ENCODE results near the gene CLCN3. TPM values are rescaled to one million over a fixed set of nuclear protein-coding genes. Genes with fewer than 3 reads are reported as not detected.

The CLCN3 gene
- total and polyA plus RNA-seq, 9 of the 15 experiments (the other 6 are each of a cell fraction or from before 2014, with no cell fraction given) = 12.7 to 60.6 (median 38.5) TPM

DNA sequence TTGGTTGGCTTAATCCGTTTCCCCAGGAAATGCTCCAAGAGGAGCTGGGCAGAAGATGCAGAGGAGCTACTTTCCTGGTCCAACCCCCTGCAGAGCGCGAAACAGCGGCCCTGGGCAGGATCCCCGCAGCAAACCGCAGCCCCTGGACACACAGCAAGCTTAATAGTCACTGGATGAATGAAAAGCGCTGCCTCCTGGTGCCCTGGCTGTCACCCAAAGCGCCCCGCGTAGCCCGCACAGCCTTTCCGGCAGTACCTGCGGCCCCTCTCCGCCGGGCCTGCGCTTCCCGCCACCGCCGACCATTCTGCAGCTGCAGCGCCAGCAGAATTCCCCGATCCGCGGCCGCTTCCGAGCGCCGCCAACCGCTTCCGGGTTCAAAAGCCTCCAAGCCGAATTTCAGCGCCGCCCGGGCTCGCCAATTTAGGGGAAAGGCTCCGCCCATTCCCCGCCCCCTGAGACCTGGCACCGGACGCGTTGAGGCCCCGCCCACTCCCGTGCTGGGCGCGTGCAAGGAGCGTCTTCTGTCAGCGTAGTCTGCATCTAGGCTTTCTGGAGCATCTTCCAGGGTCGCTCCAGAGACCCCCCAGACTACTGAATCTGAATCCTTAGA, 137.3 kb downstream of the CLCN3 start, which contains the start of gene HPF1 (continued):
- TF ChIP-seq, protein P1, sequence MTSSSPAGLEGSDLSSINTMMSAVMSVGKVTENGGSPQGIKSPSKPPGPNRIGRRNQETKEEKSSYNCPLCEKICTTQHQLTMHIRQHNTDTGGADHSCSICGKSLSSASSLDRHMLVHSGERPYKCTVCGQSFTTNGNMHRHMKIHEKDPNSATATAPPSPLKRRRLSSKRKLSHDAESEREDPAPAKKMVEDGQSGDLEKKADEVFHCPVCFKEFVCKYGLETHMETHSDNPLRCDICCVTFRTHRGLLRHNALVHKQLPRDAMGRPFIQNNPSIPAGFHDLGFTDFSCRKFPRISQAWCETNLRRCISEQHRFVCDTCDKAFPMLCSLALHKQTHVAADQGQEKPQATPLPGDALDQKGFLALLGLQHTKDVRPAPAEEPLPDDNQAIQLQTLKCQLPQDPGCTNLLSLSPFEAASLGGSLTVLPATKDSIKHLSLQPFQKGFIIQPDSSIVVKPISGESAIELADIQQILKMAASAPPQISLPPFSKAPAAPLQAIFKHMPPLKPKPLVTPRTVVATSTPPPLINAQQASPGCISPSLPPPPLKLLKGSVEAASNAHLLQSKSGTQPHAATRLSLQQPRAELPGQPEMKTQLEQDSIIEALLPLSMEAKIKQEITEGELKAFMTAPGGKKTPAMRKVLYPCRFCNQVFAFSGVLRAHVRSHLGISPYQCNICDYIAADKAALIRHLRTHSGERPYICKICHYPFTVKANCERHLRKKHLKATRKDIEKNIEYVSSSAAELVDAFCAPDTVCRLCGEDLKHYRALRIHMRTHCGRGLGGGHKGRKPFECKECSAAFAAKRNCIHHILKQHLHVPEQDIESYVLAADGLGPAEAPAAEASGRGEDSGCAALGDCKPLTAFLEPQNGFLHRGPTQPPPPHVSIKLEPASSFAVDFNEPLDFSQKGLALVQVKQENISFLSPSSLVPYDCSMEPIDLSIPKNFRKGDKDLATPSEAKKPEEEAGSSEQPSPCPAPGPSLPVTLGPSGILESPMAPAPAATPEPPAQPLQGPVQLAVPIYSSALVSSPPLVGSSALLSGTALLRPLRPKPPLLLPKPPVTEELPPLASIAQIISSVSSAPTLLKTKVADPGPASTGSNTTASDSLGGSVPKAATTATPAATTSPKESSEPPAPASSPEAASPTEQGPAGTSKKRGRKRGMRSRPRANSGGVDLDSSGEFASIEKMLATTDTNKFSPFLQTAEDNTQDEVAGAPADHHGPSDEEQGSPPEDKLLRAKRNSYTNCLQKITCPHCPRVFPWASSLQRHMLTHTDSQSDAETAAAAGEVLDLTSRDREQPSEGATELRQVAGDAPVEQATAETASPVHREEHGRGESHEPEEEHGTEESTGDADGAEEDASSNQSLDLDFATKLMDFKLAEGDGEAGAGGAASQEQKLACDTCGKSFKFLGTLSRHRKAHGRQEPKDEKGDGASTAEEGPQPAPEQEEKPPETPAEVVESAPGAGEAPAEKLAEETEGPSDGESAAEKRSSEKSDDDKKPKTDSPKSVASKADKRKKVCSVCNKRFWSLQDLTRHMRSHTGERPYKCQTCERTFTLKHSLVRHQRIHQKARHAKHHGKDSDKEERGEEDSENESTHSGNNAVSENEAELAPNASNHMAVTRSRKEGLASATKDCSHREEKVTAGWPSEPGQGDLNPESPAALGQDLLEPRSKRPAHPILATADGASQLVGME (CRISPR knock-in tag; IDR thresholded peaks at IDR 0.05) = 0 out of 2 replicates have a peak, but pooled peaks have one; percentile 51
- TF ChIP-seq, protein P2, sequence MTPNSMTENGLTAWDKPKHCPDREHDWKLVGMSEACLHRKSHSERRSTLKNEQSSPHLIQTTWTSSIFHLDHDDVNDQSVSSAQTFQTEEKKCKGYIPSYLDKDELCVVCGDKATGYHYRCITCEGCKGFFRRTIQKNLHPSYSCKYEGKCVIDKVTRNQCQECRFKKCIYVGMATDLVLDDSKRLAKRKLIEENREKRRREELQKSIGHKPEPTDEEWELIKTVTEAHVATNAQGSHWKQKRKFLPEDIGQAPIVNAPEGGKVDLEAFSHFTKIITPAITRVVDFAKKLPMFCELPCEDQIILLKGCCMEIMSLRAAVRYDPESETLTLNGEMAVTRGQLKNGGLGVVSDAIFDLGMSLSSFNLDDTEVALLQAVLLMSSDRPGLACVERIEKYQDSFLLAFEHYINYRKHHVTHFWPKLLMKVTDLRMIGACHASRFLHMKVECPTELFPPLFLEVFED (CRISPR knock-in tag; conservative IDR thresholded peaks at IDR 0.05) = no peak
- TF ChIP-seq MAFF (IDR thresholded peaks at IDR 0.05; ENCODE audit: low read length) = no peak
- TF ChIP-seq EWSR1 (IDR thresholded peaks at IDR 0.05; ENCODE audit: borderline replicate concordance, low read depth, partially characterized antibody) = no peak
- no peak for TF ChIP-seq DDX20 (tag; IDR thresholded peaks at IDR 0.05; ENCODE audit: low read depth)
- TF ChIP-seq SUPT5H (IDR thresholded peaks at IDR 0.05) = peak; percentile 72
- TF ChIP-seq, protein P3, sequence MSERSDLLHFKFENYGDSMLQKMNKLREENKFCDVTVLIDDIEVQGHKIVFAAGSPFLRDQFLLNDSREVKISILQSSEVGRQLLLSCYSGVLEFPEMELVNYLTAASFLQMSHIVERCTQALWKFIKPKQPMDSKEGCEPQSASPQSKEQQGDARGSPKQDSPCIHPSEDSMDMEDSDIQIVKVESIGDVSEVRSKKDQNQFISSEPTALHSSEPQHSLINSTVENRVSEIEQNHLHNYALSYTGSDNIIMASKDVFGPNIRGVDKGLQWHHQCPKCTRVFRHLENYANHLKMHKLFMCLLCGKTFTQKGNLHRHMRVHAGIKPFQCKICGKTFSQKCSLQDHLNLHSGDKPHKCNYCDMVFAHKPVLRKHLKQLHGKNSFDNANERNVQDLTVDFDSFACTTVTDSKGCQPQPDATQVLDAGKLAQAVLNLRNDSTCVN (CRISPR knock-in tag; IDR thresholded peaks at IDR 0.05) = no peak
- no peak for TF ChIP-seq HNRNPH1 (optimal IDR thresholded peaks at IDR 0.05; ENCODE audit: low read depth, low read length)
- peak in 1 of 2 experiments; percentile 77; a peak in 2 of 4 replicates for TF ChIP-seq FOXK2 (conservative IDR thresholded peaks at IDR 0.05 in 1 of 2, IDR thresholded peaks at IDR 0.05 in 1 of 2; ENCODE audit: low read depth in 2 of 2)
- TF ChIP-seq NFE2L1 (tag; IDR thresholded peaks at IDR 0.05; ENCODE audit: borderline replicate concordance, low read depth) = no peak
- TF ChIP-seq NONO (IDR thresholded peaks at IDR 0.05; ENCODE audit: low read depth in 2 of 2, low read length in 1 of 2) = no peak
- TF ChIP-seq, protein P4, sequence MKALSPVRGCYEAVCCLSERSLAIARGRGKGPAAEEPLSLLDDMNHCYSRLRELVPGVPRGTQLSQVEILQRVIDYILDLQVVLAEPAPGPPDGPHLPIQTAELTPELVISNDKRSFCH (CRISPR knock-in tag; IDR thresholded peaks at IDR 0.05) = no peak
- TF ChIP-seq, protein P4 (tag; IDR thresholded peaks at IDR 0.05) = no peak
- peak; percentile 67; the same call in 1 of the 2 replicates for TF ChIP-seq PML (IDR thresholded peaks at IDR 0.05; ENCODE audit: low read length)
- TF ChIP-seq TAF7 (tag; IDR thresholded peaks at IDR 0.05) = no peak
- no peak for TF ChIP-seq TARDBP (IDR thresholded peaks at IDR 0.05)
- no peak for TF ChIP-seq SREBF2 (CRISPR knock-in tag; IDR thresholded peaks at IDR 0.05)
- TF ChIP-seq, protein P5, sequence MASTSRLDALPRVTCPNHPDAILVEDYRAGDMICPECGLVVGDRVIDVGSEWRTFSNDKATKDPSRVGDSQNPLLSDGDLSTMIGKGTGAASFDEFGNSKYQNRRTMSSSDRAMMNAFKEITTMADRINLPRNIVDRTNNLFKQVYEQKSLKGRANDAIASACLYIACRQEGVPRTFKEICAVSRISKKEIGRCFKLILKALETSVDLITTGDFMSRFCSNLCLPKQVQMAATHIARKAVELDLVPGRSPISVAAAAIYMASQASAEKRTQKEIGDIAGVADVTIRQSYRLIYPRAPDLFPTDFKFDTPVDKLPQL (IDR thresholded peaks at IDR 0.05; ENCODE audit: extremely low read depth, insufficient read length) = no peak
- no peak for TF ChIP-seq ZFP30 (CRISPR knock-in tag; IDR thresholded peaks at IDR 0.05; ENCODE audit: borderline replicate concordance)

Measured in K562 (cell line).